B cell (primary cell): Measurements from ENCODE around the gene ASTN2. TPM values are rescaled to one million over a fixed set of nuclear protein-coding genes. Genes with fewer than 3 reads are reported as not detected.

Experiments used
- ATAC-seq: fragments of 200-7000 bp; cut with Tn5 transposase; one replicate; pipeline ENCODE4 v1.10.0; 2021; ENCODE audit warnings: low read depth, mild to moderate bottlenecking, moderate number of reproducible peaks, moderate library complexity
- CTCF ChIA-PET: fragments of 350-600 bp; sonication (Branson Sonifier 250); formaldehyde crosslinking; loops from one replicate; lab custom pipeline; 2021; ENCODE audit warnings: antibody characterized with exemption, inconsistent platforms; lab: Charles Lee
- POLR2A ChIA-PET: fragments of 350-600 bp; sonication (Branson Sonifier 250); formaldehyde crosslinking; loops from one replicate; lab custom pipeline; 2021; ENCODE audit warnings: antibody characterized with exemption; lab: Charles Lee
- DNase-seq: peaks from one replicate; pipeline ENCODE4 v3.0.0; 2013
- H2AFZ ChIP-seq: 2 replicates; pipeline ENCODE4 v1.6.1; 2012; ENCODE audit warnings: mild to moderate bottlenecking, low read depth, low read length; ENCODE audit not compliant: insufficient read depth, poor library complexity, severe bottlenecking
- H3K27ac ChIP-seq, 2 donors: 1 replicate in 1 of 2; 2 replicates in 1 of 2; pipeline ENCODE4 v1.5.1; 2012 to 2013; ENCODE audit warnings: low read length in 2 of 2, mild to moderate bottlenecking in 2 of 2, moderate library complexity in 1 of 2
- H3K27me3 ChIP-seq, 4 experiments: fragments of 200-600 bp in 1 of 4; sonication (generic) in 1 of 4; replicated peaks in 1 of 4; 1 replicate in 2 of 4; 2 replicates in 2 of 4; pipeline versions ENCODE4 v1.6.1 to v1.7.0; 2013 to 2016; ENCODE audit warnings: low read length in 3 of 4, mild to moderate bottlenecking in 2 of 4, mixed read lengths in 1 of 4, moderate library complexity in 1 of 4; ENCODE audit not compliant: insufficient read depth in 4 of 4, control insufficient read depth in 3 of 4; ENCODE audit errors: control extremely low read depth in 1 of 4
- H3K36me3 ChIP-seq, 2 experiments: replicated peaks in 1 of 2; 1 replicate in 1 of 2; 2 replicates in 1 of 2; pipeline versions ENCODE4 v1.6.1 to v1.7.1; 2013; ENCODE audit warnings: low read length in 1 of 2; ENCODE audit not compliant: insufficient read depth in 2 of 2, control insufficient read depth in 1 of 2; ENCODE audit errors: control extremely low read depth in 1 of 2, extremely low read depth in 1 of 2
- H3K4me1 ChIP-seq, 2 donors: fragments of 200-600 bp in 1 of 2; sonication (generic) in 1 of 2; 1 replicate in 1 of 2; 2 replicates in 1 of 2; pipeline versions ENCODE4 v1.5.1 to v1.6.1; 2013 to 2017; ENCODE audit warnings: low read length in 2 of 2; ENCODE audit not compliant: control insufficient read depth in 2 of 2, insufficient read depth in 2 of 2
- H3K4me2 ChIP-seq: replicated peaks from 2 replicates; pipeline ENCODE3; 2012; ENCODE audit warnings: mild to moderate bottlenecking, low read depth, low read length; ENCODE audit not compliant: poor library complexity, severe bottlenecking
- H3K4me3 ChIP-seq, 5 experiments: fragments of 200-600 bp in 1 of 5; sonication (generic) in 1 of 5; 1 replicate in 3 of 5; 2 replicates in 2 of 5; pipeline versions ENCODE4 v1.5.1 to v1.7.0; 2011 to 2016; ENCODE audit warnings: low read length in 4 of 5, mild to moderate bottlenecking in 4 of 5, low read depth in 2 of 5, control low read depth in 1 of 5, moderate library complexity in 1 of 5; ENCODE audit not compliant: insufficient read depth in 1 of 5; ENCODE audit errors: control extremely low read depth in 1 of 5, extremely low read depth in 1 of 5
- H3K79me2 ChIP-seq: fragments of 200-600 bp; sonication (generic); one replicate; pipeline ENCODE4 v1.6.0; 2016; ENCODE audit warnings: low read length; ENCODE audit not compliant: control insufficient read depth, insufficient read depth
- H3K9ac ChIP-seq: fragments of 200-600 bp; sonication (generic); 2 replicates; pipeline ENCODE4 v1.6.1; 2017; ENCODE audit warnings: mild to moderate bottlenecking, low read length, moderate library complexity
- H3K9me3 ChIP-seq, 3 donors: one replicate each; pipeline versions ENCODE4 v1.6.1 to v1.7.1; 2013; ENCODE audit warnings: low read length in 2 of 3; ENCODE audit not compliant: control insufficient read depth in 2 of 3, insufficient read depth in 1 of 3; ENCODE audit errors: control extremely low read depth in 1 of 3
- H4K20me1 ChIP-seq: 2 replicates; pipeline ENCODE4 v1.6.0; 2012; ENCODE audit warnings: mild to moderate bottlenecking, low read length; ENCODE audit not compliant: insufficient read depth, control insufficient read depth, poor library complexity, severe bottlenecking
- H3K27ac Mint-ChIP-seq: one replicate; pipeline ENCODE4 v1.8.0; 2021; ENCODE audit warnings: mixed read lengths
- H3K27me3 Mint-ChIP-seq: one replicate; pipeline ENCODE4 v1.8.0; 2021; ENCODE audit warnings: mixed read lengths
- H3K4me1 Mint-ChIP-seq: one replicate; pipeline ENCODE4 v1.8.0; 2021; ENCODE audit warnings: mixed read lengths
- H3K4me3 Mint-ChIP-seq: one replicate; pipeline ENCODE4 v1.8.0; 2021; ENCODE audit warnings: mixed read lengths
- H3K9me3 Mint-ChIP-seq: one replicate; pipeline ENCODE4 v1.8.0; 2022; ENCODE audit warnings: mixed read lengths; ENCODE audit not compliant: insufficient read depth
- CTCF ChIP-seq: fragments of 200-600 bp; IDR thresholded peaks from one replicate; pipeline ENCODE4 v1.8.0; 2022; ENCODE audit warnings: antibody characterized with exemption, mild to moderate bottlenecking
- EZH2 ChIP-seq: IDR thresholded peaks from 2 replicates; pipeline ENCODE4 v1.6.1; 2012; ENCODE audit warnings: borderline replicate concordance, low read depth, mild to moderate bottlenecking, moderate library complexity, low read length; ENCODE audit not compliant: insufficient read depth, poor library complexity, severe bottlenecking
- WGBS: methylation state at CpG from one replicate; pipeline ENCODE4 v1.1.5; 2013; ENCODE audit warnings: missing lambda C conversion rate; ENCODE audit not compliant: insufficient coverage; 5-methylcytosine and 5-hydroxymethylcytosine counted together
- intact Hi-C: fragments of 100-400 bp; cut with micrococcal nuclease; formaldehyde crosslinking; loops from one replicate; pipeline ENCODE4 v1.10.0; 2022
- polyA plus RNA-seq: library from polyadenylated mRNA; depleted of rRNA; stranded (reverse); fragments of >200 nt; gene quantifications from 2 replicates; pipeline ENCODE4 v1.2.3, GENCODE V29; 2012
- total RNA-seq, 2 donors: library from RNA; stranded (reverse); fragments of 120-200 nt in 1 of 2; gene quantifications; 1 replicate in 1 of 2; 2 replicates in 1 of 2; pipeline versions ENCODE4 v1.2.3 to v1.2.4, GENCODE V29; 2013 to 2022

The ASTN2 gene
- total and polyA plus RNA-seq, 2 donors (not counting 1 experiment from before 2014, with no cell fraction given) = 1.2 to 3.6 TPM

GRCh38 chr9:116687754-116688135 lies 727.1 kb downstream of the ASTN2 start:
- Histone ChIP-seq H4K20me1 (peaks cover 3% of the 10 kb centered on the region), H2AFZ (peak overlapping the region; percentile 91), H3K9me3 (peaks cover 0 to 2% (median 0%) of the 10 kb centered on the region in 3 donors), H3K27ac (peak overlapping the region in 1 of 2 donors; percentile 61), H3K4me1 (peaks cover 30 to 33% of the 10 kb centered on the region in 2 donors), H3K4me2 (peak overlapping the region; percentile 84), H3K9ac (peak overlapping the region; percentile 70), H3K4me3 (peak overlapping the region; percentile 45 to 76 (median 64)), H3K27me3 (no peaks in the 10 kb centered on the region), H3K36me3 (no peaks in the 10 kb centered on the region), H3K79me2 (peaks cover 32% of the 10 kb centered on the region)
- ATAC-seq = no peak
- peak overlapping the region; percentile 98 for H3K4me3 Mint-ChIP-seq
- no peaks in the 10 kb centered on the region for H3K27me3 Mint-ChIP-seq
- H3K27ac Mint-ChIP-seq = peak overlapping the region; percentile 91
- intact Hi-C loops = no loop called here
- no peaks in the 10 kb centered on the region for H3K9me3 Mint-ChIP-seq
- WGBS = 29% methylated on average over 7 of the region's 7 CpGs
- TF ChIP-seq EZH2 = no peak
- no peak for TF ChIP-seq CTCF
- no peak for DNase-seq
- peaks cover 58% of the 10 kb centered on the region for H3K4me1 Mint-ChIP-seq
- CTCF ChIA-PET = no interaction called here
- POLR2A ChIA-PET = no interaction called here

- ATAC-seq (peak; percentile 98), DNase-seq (peak; percentile 91)
- H3K9me3 Mint-ChIP-seq = no peaks in the 10 kb centered on the region
- H3K9ac ChIP-seq = peak within 1 kb of the TSS; percentile 70
- TF ChIP-seq EZH2 (no peak), CTCF (no peak)
- peaks cover 25 to 29% of the 10 kb centered on the region in 2 donors for H3K4me1 ChIP-seq
- WGBS = under 1% methylated on average over 52 of the region's 54 CpGs
- H3K27ac ChIP-seq = peak within 1 kb of the TSS in 1 of 2 donors; percentile 61
- CTCF ChIA-PET = no interaction called here
- H3K36me3 ChIP-seq = no peaks in the 10 kb centered on the region
- H3K79me2 ChIP-seq = peaks cover 32% of the 10 kb centered on the region
- POLR2A ChIA-PET = interaction anchor here (1.2 kb wide), 1 partner anchor 10 kb away, joined by 3 read pairs; no protein-coding TSS in a partner anchor
- peak within 1 kb of the TSS; percentile 91 for H2AFZ ChIP-seq
- H3K4me1 Mint-ChIP-seq = peaks cover 52% of the 10 kb centered on the region
- peak within 1 kb of the TSS; percentile 45 to 76 (median 64) for H3K4me3 ChIP-seq
- H3K27me3 Mint-ChIP-seq = no peaks in the 10 kb centered on the region
- H3K9me3 ChIP-seq = peaks cover 0 to 2% (median 0%) of the 10 kb centered on the region in 3 donors
- no peaks in the 10 kb centered on the region for H3K27me3 ChIP-seq
- H3K27ac Mint-ChIP-seq = peak within 1 kb of the TSS; percentile 91
- H4K20me1 ChIP-seq = no peaks in the 10 kb centered on the region
- peak within 1 kb of the TSS; percentile 84 for H3K4me2 ChIP-seq
- peak within 1 kb of the TSS; percentile 98 for H3K4me3 Mint-ChIP-seq
- intact Hi-C loops = no loop called here
Observed at GRCh38 chr9:116687074-116687753, 727.6 kb downstream of the ASTN2 start, which contains the start of gene TRIM32. TSS of gene TRIM32 (plus strand) at chr9:116687305. CDS start at chr9:116697743, 10,438 bp downstream.
